Motor neuron (in vitro differentiated cells): ENCODE data around the gene RPS18. TPM values are rescaled to one million over a fixed set of nuclear protein-coding genes. Genes with fewer than 3 reads are reported as not detected.

Source experiments
- ATAC-seq, 8 experiments: fragments of 200-7000 bp; cut with Tn5 transposase; replicated peaks in 6 of 8; 2 replicates each; pipeline ENCODE4 v1.8.0; 2021; ENCODE audit warnings: mild to moderate bottlenecking in 8 of 8, moderate library complexity in 8 of 8
- H3K27ac ChIP-seq, 2 donors: fragments of 250-450 bp; sonication (Bioruptor Pico); 2 replicates each; pipeline ENCODE4 v1.9.0; 2021; ENCODE audit warnings: antibody characterized with exemption in 2 of 2, mild to moderate bottlenecking in 2 of 2, moderate library complexity in 1 of 2
- H3K4me1 ChIP-seq, 2 donors: fragments of 250-450 bp; sonication (Bioruptor Pico); replicated peaks in 1 of 2; 2 replicates each; pipeline ENCODE4 v1.6.1; 2021; ENCODE audit warnings: antibody characterized with exemption in 2 of 2, mild to moderate bottlenecking in 2 of 2, moderate library complexity in 1 of 2
- H3K4me3 ChIP-seq, 5 donors: fragments of 250-450 bp; sonication (Bioruptor Pico); 2 replicates each; pipeline ENCODE4 v1.9.0; 2021; ENCODE audit warnings: antibody characterized with exemption in 5 of 5, mild to moderate bottlenecking in 5 of 5, moderate library complexity in 4 of 5
- WGBS, 10 experiments: fragments of 450-650 bp; shearing (Covaris generic); methylation state at CpG; one replicate each; pipeline ENCODE4 v1.0.0; 2022; 5-methylcytosine and 5-hydroxymethylcytosine counted together
- in situ Hi-C, 9 experiments: fragments of 400-800 bp; cut with MboI; loops; one replicate each; pipeline ENCODE4 v1.15.0; 2021; ENCODE audit warnings: low sequenced_read_pairs in 9 of 9, low pct_unique_long_range_greater_than_20kb in 2 of 9; ENCODE audit not compliant: unreplicated experiment in 9 of 9
- total RNA-seq, 8 experiments: library from RNA; unstranded; fragments of 300-600 nt; gene quantifications; 2 replicates each; pipeline versions ENCODE4 v1.2.3 to v1.2.4, GENCODE V29; 2022

RPS18 gene
- total RNA-seq, 8 experiments from 2014 or later: 3,773 to 8,538 (median 6,042) TPM

GRCh38 chr6:33314943-33315792 is 43.3 kb downstream of the RPS18 start:
- no peak overlapping the region for H3K27ac ChIP-seq
- WGBS, 10 experiments: 0 to 100% (median 60%) methylated on average over 1 to 8 of the region's 47 CpGs; no CpG with 5 or more reads in 5 of the 10 experiments
- H3K4me1 ChIP-seq: peaks cover 19 to 21% of the 10 kb centered on the region in 2 donors
- in situ Hi-C loops: no loop called here
- peak overlapping the region in 1 of 5 donors; percentile 64 for H3K4me3 ChIP-seq
- peak in 2 of 8 experiments; percentile 0 to 14 for ATAC-seq

- Histone ChIP-seq H3K4me1 (peaks cover 19 to 21% of the 10 kb centered on the region in 2 donors), H3K4me3 (no peak overlapping the region), H3K27ac (no peak overlapping the region)
- no peak for ATAC-seq
- WGBS, 10 experiments: 67 to 100% (median 94%) methylated on average over 1 to 12 of the region's 17 CpGs; no CpG with 5 or more reads in 5 of the 10 experiments
- in situ Hi-C loops: no loop called here
These were observed 44.1 kb downstream of the RPS18 start for GRCh38 chr6:33315793-33316602.

- Histone ChIP-seq H3K4me1 (peaks cover 22 to 24% of the 10 kb centered on the region in 2 donors), H3K4me3 (peak overlapping the region; percentile 27 to 59 (median 45)), H3K27ac (no peak overlapping the region)
- no peak for ATAC-seq
- WGBS, 10 experiments: 61 to 88% (median 78%) methylated on average over 1 to 11 of the region's 19 CpGs; no CpG with 5 or more reads in 2 of the 10 experiments
- in situ Hi-C loops: no loop called here
These were observed 44.9 kb downstream of the RPS18 start for GRCh38 chr6:33316603-33317418.

GRCh38 chr6:33317419-33317668 is 45.5 kb downstream of the RPS18 start:
- peak overlapping the region; percentile 27 to 59 (median 45) for H3K4me3 ChIP-seq
- peak overlapping the region in 1 of 2 donors; percentile 62 for H3K27ac ChIP-seq
- no peak for ATAC-seq
- in situ Hi-C loops: no loop called here
- WGBS, 10 experiments: no CpG with 5 or more reads among the region's 27 CpGs
- peaks cover 22 to 24% of the 10 kb centered on the region in 2 donors for H3K4me1 ChIP-seq

- ATAC-seq: peak; percentile 51 to 89 (median 85)
- 0 to 7% (median 1%) methylated on average over 2 to 25 of the region's 44 CpGs; no CpG with 5 or more reads in 1 of the 10 experiments for WGBS, 10 experiments
- Histone ChIP-seq H3K4me1 (peaks cover 19 to 22% of the 10 kb centered on the region in 2 donors), H3K27ac (peak within 1 kb of the TSS; percentile 62 to 79), H3K4me3 (peak within 1 kb of the TSS; percentile 27 to 59 (median 45))
- in situ Hi-C loops: no loop called here
These were observed 46.0 kb downstream of the RPS18 start, which contains the start of gene ZBTB22 for GRCh38 chr6:33317669-33318425. Gene ZBTB22 (minus strand): TSS chr6:33317744. CDS start chr6:33316916, 828 bp downstream.

GRCh38 chr6:33318426-33319073 is 46.7 kb downstream of the RPS18 start:
- Histone ChIP-seq H3K4me3 (peak overlapping the region in 4 of 5 donors; percentile 43 to 59 (median 48)), H3K27ac (peak overlapping the region in 1 of 2 donors; percentile 79), H3K4me1 (peaks cover 14 to 20% of the 10 kb centered on the region in 2 donors)
- in situ Hi-C loops: no loop called here
- ATAC-seq: no peak
- WGBS, 10 experiments: 30 to 100% (median 46%) methylated on average over 3 to 8 of the region's 8 CpGs

GRCh38 chr6:33319939-33320314 is 48.1 kb downstream of the RPS18 start:
- no peak overlapping the region for H3K4me3 ChIP-seq
- H3K4me1 ChIP-seq: peaks cover 13 to 18% of the 10 kb centered on the region in 2 donors
- 66 to 100% (median 80%) methylated on average over 1 to 3 of the region's 3 CpGs; no CpG with 5 or more reads in 3 of the 10 experiments for WGBS, 10 experiments
- ATAC-seq: no peak
- in situ Hi-C loops: no loop called here
- no peak overlapping the region for H3K27ac ChIP-seq

- in situ Hi-C loops: no loop called here
- H3K27ac ChIP-seq: no peak overlapping the region
- H3K4me3 ChIP-seq: no peak overlapping the region
- 36 to 100% (median 82%) methylated on average over 1 to 11 of the region's 32 CpGs; no CpG with 5 or more reads in 4 of the 10 experiments for WGBS, 10 experiments
- peak in 1 of 8 experiments; percentile 2 for ATAC-seq
- H3K4me1 ChIP-seq: peaks cover 13 to 17% of the 10 kb centered on the region in 2 donors
These were observed 48.7 kb downstream of the RPS18 start for GRCh38 chr6:33320315-33321181.

- no peak for ATAC-seq
- no peak overlapping the region for H3K4me3 ChIP-seq
- no peak overlapping the region for H3K27ac ChIP-seq
- in situ Hi-C loops: no loop called here
- peaks cover 13 to 17% of the 10 kb centered on the region in 2 donors for H3K4me1 ChIP-seq
- 80 to 94% (median 93%) methylated on average over 2 to 7 of the region's 9 CpGs; no CpG with 5 or more reads in 7 of the 10 experiments for WGBS, 10 experiments
These were observed 49.4 kb downstream of the RPS18 start for GRCh38 chr6:33321227-33321626.

GRCh38 chr6:33323623-33323948 is 51.7 kb downstream of the RPS18 start:
- 0 to 2% (median 0%) methylated on average over 1 to 9 of the region's 12 CpGs; no CpG with 5 or more reads in 3 of the 10 experiments for WGBS, 10 experiments
- in situ Hi-C loops: no loop called here

GRCh38 chr6:33324125-33324524 is 52.2 kb downstream of the RPS18 start:
- in situ Hi-C loops: no loop called here
- H3K4me3 ChIP-seq: peak overlapping the region; percentile 54 to 74 (median 66)
- 22 to 68% (median 36%) methylated on average over 2 to 7 of the region's 7 CpGs; no CpG with 5 or more reads in 2 of the 10 experiments for WGBS, 10 experiments
- H3K4me1 ChIP-seq: peaks cover 9 to 12% of the 10 kb centered on the region in 2 donors
- ATAC-seq: no peak
- peak overlapping the region; percentile 36 to 61 for H3K27ac ChIP-seq

More at GRCh38 chr6:33323623-33323948, 51.7 kb downstream of the RPS18 start:
- Histone ChIP-seq H3K4me1 (peaks cover 9 to 13% of the 10 kb centered on the region in 2 donors), H3K4me3 (peak overlapping the region; percentile 54 to 74 (median 66)), H3K27ac (peak overlapping the region; percentile 36 to 61)
- ATAC-seq: peak in 6 of 8 experiments; percentile 1 to 19 (median 8)
